LNCaP clone FGC (cell line): ENCODE measurements around the gene SLC24A5.

Experiments used
- DNase-seq: peaks from one replicate; pipeline ENCODE4 v3.0.0-alpha.2; 2011; ENCODE audit warnings: low read depth
- H3K4me3 ChIP-seq: 2 replicates; pipeline ENCODE4 v1.5.1; 2011; ENCODE audit warnings: mild to moderate bottlenecking, low read depth, low read length, control low read depth
- CTCF ChIP-seq: IDR thresholded peaks from 2 replicates; pipeline ENCODE4 v1.5.1; 2012; ENCODE audit warnings: mild to moderate bottlenecking; ENCODE audit not compliant: control insufficient read depth, insufficient read depth; ENCODE audit errors: extremely low read depth

SLC24A5 gene

DNA sequence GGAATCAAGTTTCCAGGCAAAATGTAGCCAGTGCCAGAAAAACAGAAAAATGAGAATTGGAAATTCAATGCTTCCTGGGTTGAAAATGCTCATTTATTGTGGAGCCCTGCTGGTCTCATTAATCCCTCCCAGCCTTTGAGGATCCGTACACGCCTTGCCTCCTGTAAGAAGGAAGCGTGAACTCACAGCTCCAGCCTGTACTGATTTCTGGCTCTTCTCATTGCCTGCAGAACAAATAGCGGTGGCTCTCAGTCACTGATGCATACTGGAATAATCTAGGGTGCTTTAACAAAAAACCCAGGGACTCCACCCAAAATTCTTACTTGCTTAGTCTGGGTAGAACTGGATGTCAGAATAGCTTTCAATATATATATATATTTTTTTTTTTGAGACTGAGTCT is 29.3 kb upstream of the SLC24A5 start:
- H3K4me3 ChIP-seq: no peak overlapping the region
- DNase-seq: no peak
- TF ChIP-seq CTCF: no peak

GRCh38 chr15:48096355-48096786 is 24.4 kb upstream of the SLC24A5 start:
- TF ChIP-seq CTCF: no peak
- H3K4me3 ChIP-seq: no peak overlapping the region
- no peak for DNase-seq

GRCh38 chr15:48096813-48097212 is 24.0 kb upstream of the SLC24A5 start:
- DNase-seq: no peak
- H3K4me3 ChIP-seq: no peak overlapping the region
- TF ChIP-seq CTCF: no peak

GRCh38 chr15:48097264-48097663 is 23.5 kb upstream of the SLC24A5 start:
- DNase-seq: no peak
- no peak for TF ChIP-seq CTCF
- H3K4me3 ChIP-seq: no peak overlapping the region

GRCh38 chr15:48101376-48101961 is 19.3 kb upstream of the SLC24A5 start:
- no peak for TF ChIP-seq CTCF
- H3K4me3 ChIP-seq: no peak overlapping the region
- DNase-seq: peak; percentile 28

- no peak overlapping the region for H3K4me3 ChIP-seq
- no peak for DNase-seq
- no peak for TF ChIP-seq CTCF
These were observed 18.6 kb upstream of the SLC24A5 start for GRCh38 chr15:48102167-48102566.

- no peak for DNase-seq
- TF ChIP-seq CTCF: no peak
- no peak overlapping the region for H3K4me3 ChIP-seq
These were observed 17.1 kb upstream of the SLC24A5 start for GRCh38 chr15:48103647-48104046.
